GM19025 (cell line): ENCODE measurements around the gene MGAT5.
A peak's percentile ranks its signal among the peaks of the same experiment; 100 is the strongest.
"Not testable (repeated sequence)": the region's sequence is repeated elsewhere in the genome, so short reads cannot be mapped to it uniquely, and the experiment has no call there.

Source experiments
- ATAC-seq: cut with Tn5 transposase; IDR thresholded peaks from one replicate; pipeline ENCODE4 v1.9.1; 2021; ENCODE audit warnings: mild to moderate bottlenecking, low read depth, moderate library complexity; ENCODE audit not compliant: unreplicated experiment

Gene MGAT5

DNA sequence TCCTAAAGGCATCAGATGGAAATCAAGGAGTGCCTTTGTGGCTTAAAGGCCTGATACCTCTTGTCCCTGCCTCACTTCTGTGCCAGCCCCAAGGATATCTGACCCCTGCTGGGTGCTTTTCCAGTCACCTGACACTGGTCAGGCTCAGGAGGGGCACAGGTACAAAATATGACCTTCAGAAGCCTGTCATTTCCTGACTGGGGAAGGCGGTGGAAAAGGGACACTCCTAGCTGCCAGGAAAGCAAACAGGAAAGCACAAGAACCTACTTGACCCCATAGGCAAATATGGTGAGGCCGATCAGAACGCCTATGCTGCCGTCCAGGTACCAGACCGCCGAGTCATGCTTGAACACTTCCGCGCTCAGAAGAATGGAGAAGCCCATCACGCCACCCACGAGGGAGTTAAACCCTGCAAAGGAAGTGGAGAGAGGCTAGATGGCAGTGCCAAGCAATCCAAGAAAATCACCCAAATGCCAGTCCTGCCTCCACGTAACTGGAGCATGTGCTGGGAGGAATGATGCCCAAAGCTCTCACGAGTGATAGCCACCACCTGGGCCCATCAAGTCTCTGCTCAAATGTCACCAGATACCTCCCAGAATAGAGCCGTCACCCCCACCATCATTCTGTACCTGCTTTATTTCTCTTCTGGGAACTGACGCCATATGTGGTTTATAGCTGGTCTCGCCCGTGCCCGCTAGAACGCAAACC lies 204.0 kb downstream of the MGAT5 start:
- no peak for ATAC-seq

DNA sequence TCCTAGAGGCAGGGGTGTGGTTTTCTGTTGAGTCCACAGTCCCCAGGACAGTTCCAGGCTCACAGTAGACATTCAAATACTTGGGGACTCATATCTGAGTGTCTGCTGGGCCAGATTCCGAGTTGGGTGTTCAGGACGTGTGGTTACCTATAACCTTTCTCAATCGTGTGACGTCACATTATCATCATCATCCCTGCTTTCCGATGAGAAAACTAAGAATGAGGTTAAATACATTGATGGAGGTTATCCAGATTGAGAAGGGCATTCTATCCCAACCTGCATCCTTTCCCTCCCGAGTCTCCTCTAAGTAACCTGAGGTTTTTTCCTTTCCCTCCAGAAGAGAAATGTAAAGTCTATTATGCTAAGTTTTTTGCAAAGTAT lies 204.6 kb downstream of the MGAT5 start:
- no peak for ATAC-seq

DNA sequence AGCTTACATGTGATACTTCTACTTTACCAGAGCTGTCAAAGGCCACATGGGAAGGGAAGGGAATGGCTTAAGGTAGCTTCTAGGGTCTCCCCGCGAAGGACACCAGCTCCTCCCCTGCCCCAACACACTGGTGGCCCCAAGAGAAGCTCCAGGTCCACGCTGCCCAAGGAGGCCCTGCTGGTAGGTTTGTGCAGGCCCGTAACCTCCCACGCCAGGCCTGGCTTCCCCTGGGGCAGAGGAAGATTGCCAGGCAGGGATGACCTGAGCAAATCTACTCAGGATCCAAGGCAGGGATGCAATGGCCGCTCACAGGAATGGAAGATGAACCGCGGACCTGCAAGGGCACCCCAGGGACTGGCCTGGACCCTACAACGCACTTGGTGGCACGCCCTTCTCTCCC lies 205.1 kb downstream of the MGAT5 start:
- no peak for ATAC-seq

DNA sequence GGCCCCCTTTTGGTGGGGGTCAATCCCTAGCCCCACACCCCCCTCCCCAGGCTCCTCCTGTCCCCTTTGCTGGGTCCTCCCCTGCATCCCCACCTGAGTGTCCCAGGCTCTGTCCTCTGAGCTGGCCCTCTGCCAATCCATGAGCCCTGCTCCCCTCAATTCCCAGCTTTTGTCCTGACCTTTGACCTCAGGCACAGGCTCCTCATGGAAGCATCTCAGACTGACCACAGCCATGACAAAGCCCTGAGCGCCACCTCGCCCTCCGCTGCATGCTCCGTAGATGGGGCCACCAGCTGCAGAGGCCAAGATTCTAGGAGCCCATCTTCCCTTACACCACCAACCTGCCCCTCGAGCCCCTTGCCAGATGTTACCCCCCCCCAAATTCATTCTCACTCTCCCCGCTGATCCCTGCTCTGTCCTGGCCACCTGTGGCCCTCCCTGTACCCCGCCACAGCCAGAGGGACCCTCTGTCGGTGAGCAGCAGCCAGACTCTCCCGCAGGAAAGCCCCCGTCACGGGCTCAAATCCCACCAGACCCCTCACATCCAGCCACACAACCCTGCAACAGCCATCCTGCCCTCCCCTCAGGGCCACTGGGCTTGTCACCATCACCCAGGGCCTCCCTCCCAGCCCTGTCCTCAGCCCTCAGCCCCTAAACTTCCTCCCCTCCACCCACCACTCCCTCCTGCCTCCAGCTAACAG lies 206.0 kb downstream of the MGAT5 start:
- no peak for ATAC-seq

DNA sequence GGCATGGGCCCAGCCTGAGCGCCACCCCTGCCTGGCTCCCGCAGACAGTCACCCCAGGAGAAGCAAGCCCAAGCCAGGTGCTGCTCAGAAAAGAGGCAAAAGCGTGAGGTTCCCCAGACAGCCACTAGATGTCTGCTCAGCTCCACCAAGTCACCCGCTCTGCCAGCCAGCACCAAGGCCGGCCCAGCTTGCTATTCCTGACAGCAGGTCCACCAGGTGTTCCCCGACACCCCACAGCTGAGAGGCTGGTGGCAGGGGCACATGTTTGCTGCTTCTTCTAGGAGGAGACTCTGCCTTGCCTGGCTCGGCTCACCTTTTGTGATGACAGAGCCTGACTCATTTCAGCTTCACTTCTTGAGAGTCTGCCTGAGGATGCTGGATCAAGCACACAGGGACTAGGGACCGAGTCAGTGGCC lies 206.7 kb downstream of the MGAT5 start:
- ATAC-seq = peak; percentile 75

DNA sequence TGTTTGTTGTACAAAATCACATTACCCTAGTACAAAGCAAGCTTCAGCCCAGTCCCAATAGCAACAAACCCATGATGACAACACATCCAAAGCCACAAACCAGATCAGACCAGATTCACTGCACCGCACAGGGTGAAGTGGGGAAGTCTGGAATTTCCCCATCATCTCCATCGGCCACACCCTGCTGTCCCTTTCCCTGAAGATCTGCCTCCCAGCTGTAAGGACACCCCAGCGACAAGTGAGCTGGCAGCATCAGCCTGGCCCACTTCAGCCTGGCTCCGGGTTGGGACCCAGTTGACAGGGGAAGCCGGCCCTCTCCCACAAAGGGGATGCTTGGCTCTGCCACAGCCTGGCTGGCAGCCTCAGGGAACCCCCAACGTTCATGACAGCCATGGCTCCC lies 207.6 kb downstream of the MGAT5 start:
- ATAC-seq = no peak

DNA sequence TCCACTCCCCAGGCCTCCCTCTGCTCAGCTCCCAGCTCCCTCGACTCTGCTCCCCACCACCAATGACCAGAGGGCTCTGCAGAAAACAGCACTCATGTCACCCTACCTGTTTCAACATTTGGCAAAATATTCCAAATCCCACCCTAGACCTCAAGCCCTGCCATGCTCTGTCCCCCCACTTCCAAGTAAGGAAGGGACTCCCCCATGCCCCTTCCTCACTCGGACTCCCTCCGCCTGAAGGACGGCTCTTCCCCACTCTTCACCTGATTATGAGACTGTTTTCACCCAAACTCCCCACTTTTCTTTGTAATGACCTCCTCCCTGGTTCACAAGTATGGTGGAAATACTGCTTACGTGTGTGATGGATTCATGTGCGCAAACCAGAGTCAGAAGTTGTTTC lies 208.4 kb downstream of the MGAT5 start:
- ATAC-seq = no peak

DNA sequence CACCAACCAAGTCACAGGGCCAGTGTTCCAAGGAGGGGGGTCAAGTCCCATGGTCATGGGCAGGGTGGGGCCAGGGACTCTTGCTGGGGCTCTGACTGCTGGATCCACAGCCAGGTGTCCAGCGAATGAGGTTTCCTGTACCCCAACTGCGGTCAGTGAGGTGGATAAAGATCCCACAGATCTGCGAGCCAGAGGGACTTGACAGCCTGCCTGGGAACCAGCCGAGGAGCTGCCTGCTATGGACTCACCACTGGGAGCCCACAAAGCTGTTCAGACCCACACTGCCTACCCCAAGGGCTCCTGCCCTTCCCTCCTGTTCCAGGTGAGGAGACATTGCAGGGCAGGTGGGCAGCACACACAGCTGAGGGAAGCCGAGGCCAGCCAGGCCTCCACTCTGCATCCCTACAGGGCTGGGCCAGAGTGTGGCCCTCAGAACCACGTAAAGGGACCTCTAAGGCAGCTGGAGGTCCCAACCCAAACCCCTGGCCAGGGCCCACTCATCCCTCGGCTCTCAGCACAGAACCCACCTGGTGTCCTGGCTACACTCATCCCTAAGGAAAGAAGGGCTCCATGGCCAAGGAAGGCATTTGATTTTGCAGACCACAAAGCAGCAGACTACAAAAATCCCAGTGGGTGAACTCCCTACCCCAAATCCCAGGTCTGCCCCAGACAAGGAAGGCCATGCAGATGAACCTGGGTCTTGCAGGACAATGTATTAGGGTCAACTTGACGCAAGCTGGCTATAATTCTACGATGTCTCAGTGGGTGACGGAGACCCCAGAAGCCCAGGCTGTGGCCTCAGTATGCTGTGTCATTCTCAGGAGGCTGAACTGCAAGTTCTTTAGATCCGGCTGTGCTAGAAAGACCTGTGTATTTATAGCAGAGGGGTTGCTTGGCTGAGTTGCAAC lies 209.2 kb downstream of the MGAT5 start:
- no peak for ATAC-seq

DNA sequence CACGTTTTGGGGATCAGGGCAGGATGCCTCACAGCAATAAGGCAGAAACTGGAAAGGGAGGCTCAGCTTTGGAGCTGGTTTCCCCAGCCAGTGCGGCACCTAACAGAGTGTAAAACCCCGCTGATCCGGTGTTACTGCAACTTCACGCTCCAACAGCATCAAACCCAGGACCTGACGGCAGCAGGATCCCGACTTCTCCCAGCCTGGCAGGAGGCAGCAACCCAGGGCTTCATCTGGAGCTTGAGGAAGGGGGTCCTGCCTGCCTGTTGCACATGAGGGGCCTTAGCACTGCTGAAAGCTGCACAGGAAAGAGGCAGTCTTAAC lies 209.8 kb downstream of the MGAT5 start:
- ATAC-seq = no peak

DNA sequence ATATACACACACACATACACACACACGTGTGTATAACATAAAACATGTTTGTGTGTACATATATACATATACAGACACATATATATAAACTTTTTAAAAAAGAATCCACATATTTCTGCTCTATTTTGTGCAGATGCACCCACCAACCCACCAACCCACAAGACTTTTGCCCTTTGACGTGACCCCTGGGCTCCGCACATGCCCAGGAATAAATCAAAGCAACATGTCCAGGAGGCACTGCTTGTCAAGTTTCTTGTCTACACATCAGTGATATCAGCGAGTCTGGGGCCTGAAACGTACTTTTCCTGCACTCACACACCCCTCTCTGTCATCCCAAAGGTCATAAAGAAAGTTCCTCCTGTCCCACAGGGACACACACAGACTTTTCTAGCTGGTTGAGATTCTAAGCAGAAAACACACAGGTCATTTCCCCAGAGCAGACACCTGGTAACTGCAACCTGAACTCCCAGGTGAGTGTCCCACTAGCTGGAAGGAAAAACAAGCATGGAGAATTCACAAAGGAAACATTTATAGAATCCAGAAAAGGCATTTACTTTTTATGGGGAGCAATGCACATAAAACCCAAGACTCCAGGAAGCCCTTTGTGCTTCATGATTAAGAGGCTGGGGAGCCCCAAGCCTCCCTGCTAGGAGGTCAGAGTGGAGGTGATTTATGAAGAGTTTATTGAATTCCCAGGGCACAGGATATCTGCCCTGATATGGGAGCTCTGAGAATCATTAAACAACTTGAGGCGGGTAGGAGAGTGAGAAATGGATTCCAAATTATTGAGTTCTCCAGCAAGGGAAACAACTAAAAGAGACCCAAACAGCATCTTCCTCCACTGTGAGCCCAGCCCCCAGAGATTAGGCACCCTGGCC lies 211.6 kb downstream of the MGAT5 start:
- no peak for ATAC-seq

DNA sequence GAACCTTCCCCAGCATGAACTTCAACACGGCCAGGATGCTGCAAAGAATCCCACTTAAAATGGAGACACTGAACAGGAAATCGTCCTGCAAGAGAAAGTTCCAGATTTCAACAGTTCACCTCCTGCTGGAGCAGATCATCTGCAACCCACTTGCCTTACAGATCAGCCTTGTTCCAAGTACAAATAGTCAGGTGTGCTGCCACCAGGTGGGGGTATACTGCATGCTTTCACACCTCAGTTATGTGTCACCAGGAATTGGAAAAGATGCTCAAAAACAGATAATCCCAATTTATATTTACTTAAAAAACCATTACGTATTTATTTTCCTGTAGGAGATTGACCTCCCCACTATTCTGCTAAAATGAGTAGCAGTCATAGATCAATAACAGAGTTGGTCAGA lies 212.3 kb downstream of the MGAT5 start:
- ATAC-seq = no peak

DNA sequence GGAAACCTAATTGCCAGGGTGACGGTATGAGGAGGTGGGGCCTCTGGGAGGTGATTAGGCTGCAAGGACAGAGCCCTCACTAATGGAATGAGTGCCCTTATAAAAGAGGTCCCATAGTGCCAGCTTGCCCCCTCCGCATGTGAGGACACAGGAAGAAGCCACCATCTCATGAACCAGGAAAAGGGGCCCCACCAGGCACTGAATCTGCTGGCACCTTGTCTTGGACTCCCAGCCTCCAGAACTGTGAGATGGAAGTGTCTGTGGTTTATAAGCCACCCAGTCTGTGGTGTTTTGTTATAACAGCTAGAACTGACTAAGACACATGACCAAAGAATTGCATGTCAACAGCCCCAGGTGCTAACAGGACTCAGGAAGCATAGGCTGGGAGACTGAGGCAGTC lies 214.3 kb downstream of the MGAT5 start:
- ATAC-seq = no peak

DNA sequence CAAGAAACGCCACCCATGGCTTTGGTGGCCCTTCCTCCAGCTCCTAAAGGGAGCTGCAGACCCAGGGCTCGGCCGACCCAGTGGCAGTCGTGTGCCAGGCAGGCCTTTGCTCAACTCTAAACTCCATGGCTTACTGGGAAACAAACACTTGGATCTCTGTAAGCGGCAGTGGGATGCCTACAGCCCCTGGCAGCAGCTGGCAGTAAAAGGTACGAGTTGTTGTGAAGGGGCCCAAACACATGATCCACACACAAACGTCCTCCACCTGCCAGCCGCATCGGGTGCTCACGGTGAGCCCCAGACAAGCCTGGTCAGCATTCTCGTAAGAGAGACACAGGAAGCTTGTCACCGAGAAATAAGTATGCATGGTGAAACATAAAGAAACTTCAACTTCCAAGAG lies 214.9 kb downstream of the MGAT5 start:
- no peak for ATAC-seq

DNA sequence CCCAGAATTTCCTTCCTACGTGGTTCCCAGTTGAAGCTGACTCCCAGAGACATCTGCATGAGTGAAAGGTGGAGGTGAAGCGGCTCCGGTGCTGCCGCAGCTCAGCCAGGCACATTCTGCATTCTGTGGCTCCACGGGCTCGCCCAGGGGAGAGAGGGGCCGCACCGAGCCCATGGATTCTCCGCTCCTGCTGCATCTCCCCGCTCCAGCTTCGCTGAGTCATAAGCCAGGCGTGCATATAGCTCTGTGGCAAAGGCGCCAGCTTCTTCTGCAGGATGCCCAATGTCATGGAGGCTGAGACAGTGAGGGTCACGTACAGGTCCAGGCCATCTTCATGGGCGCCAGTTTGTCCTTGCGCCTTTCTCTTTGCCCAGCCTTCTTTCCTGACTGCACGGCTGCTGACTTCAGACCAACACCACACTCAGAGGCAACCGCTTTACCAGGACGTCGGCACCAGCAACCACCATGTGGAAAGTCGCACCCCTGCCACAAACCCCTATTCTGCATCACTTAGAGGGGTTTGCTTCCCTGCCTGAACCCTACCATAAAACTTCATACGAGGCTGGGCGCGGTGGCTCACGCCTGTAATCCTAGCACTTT lies 215.7 kb downstream of the MGAT5 start:
- ATAC-seq = no peak

DNA sequence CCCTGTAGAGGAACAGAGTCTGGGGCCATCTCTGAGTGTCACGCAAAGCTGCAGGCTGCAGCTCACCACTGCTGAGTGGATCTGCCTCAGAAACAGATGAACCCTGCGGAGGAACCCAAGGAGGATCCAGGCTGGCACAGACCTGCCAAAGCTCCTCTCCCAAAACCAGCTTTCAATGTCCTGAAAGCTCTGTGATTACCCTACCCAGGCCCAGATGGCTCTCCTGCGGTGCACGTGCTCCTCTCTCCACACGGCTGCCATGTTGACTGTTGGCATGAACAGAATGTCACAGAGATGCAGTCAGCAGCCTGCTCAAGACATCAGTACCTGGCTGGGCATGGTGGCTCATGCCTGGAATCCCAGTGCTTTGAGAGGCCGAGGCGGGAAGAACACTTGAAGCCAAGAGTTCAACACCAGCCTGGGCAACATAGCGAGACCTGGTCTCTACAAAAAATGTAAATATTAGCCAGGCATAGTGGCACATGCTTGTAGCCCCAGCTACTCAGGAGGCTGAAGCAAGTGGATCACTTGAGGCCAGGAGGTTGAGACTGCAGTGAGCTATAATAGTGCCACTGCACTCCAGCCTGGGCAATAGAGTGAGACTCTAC lies 216.8 kb downstream of the MGAT5 start:
- no peak for ATAC-seq

DNA sequence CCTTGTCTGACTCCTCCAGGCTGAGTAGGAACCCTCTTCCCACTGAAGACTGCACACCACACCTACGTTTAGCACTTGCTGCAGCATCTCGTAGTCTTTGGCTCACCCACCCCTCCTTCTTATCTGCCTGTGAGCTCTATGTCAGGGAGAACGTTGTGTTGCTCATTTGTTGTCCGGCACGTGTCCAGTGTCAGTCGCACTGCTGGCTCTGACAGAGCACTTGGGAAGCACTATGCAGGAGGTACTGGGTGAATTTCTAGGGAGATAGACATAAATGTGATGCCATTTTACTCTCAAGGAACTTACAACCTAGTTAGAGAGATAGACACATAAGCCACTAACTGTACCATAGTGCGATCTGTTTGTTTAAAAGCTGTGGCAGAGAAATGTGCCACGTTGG lies 223.1 kb downstream of the MGAT5 start:
- not testable (repeated sequence) for ATAC-seq

DNA sequence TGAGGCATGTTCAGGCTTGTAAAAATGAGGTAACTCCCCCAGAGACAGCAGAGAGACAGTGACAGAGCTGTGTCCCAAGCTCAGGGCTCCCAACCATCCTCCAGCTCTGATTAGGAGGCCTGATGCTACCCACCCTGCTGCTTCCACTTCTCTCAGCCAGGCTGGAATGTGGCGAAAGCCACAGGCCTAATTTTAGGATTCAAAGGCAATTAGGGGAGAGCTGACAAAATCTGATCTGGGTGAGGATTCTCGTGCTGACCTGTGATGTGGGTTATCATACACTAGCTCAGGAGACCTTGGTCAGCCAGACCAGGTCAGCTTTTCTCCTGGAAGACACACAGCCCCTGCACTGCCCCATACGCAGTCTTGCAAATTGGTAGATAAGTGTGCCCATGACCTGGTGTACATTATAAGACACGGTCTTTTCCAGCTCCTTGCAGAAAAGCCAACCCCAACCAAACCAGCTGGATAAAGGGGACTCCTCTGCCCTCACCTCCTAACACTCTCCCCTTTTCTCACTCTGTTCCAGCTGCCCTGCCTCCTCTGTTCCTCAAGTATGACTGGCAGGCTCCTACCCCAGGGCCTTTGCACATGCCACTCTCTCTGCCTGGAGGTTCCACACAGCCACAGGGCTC lies 225.9 kb downstream of the MGAT5 start:
- no peak for ATAC-seq

DNA sequence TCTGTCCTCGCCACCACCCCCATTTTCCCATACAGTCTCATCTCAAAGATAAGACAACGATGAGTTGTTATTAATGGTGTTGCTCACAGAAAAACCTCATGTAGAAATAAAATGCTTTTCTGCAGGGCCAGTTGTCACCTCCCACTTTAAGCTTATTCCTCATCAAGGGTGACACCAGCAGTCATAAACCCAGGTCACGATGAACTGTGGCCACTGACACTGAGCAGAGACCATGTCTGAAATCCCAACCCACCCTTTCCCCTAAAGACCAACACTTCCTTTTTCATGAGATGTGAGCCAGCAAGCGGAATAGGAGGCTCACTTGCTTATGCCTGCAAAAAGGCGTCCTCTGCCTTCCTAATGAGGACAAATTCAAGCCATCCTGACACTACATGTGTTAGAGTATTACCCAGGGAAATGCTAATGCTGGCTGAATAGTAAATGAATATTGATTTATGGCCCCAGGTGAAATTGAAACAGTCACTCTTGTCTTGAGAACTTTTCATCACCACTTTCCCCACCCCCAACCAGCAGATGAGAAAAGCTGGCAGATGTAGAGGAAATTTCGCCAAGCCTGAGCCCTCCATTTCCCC lies 228.4 kb downstream of the MGAT5 start:
- no peak for ATAC-seq

DNA sequence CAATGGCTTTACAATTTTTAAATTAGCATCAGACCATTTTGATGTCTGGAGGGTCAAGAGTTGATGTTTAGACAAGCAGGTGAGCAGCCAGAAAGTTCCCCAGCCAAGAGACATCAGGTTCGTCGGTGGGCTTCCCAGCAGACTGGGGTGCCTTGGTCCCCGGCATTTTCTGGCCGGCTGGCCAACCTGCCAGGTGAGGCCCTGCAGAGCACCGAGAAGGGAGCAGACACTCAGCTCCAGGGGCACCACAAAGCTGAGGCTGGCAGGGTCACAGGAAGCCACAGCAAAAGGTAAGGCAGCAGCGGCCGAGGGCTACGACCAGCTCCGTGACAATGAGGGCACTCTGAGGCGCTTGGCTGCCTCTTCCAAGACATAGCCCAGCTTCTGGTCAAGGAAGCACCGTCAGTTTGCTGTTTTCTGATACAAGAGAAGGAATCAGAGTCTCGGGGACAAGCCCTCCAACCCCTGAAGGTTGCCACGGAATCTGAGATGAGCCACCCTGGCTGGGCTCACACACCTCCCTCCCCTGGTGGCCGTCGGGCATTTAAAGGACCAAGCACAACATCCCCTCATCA lies 229.0 kb downstream of the MGAT5 start:
- no peak for ATAC-seq
